Activated T-cell treated with anti-CD3 and anti-CD28 coated beads, Interleukin-2, amount 50 U/mL, for 24 hours (primary cell): ENCODE results near the gene MVP.
"Not testable (repeated sequence)": the region's sequence is repeated elsewhere in the genome, so short reads cannot be mapped to it uniquely, and the experiment has no call there.

Experiments used
- DNase-seq: peaks from one replicate; pipeline ENCODE4 v3.0.0-alpha.2; 2020
- H3K27ac Mint-ChIP-seq: 2 replicates; pipeline ENCODE4 v1.8.0; 2020; ENCODE audit warnings: mild to moderate bottlenecking, mixed read lengths
- H3K27me3 Mint-ChIP-seq: 2 replicates; pipeline ENCODE4 v1.8.0; 2020; ENCODE audit warnings: mixed read lengths
- H3K36me3 Mint-ChIP-seq: 2 replicates; pipeline ENCODE4 v1.8.0; 2020; ENCODE audit warnings: low read depth, mixed read lengths
- H3K4me1 Mint-ChIP-seq: 2 replicates; pipeline ENCODE4 v1.8.0; 2020; ENCODE audit warnings: low read depth, mixed read lengths
- H3K4me3 Mint-ChIP-seq: 2 replicates; pipeline ENCODE4 v1.8.0; 2020; ENCODE audit warnings: mild to moderate bottlenecking, moderate library complexity, mixed read lengths
- H3K9me3 Mint-ChIP-seq: 2 replicates; pipeline ENCODE4 v1.8.0; 2020; ENCODE audit warnings: mixed read lengths

MVP gene

DNA sequence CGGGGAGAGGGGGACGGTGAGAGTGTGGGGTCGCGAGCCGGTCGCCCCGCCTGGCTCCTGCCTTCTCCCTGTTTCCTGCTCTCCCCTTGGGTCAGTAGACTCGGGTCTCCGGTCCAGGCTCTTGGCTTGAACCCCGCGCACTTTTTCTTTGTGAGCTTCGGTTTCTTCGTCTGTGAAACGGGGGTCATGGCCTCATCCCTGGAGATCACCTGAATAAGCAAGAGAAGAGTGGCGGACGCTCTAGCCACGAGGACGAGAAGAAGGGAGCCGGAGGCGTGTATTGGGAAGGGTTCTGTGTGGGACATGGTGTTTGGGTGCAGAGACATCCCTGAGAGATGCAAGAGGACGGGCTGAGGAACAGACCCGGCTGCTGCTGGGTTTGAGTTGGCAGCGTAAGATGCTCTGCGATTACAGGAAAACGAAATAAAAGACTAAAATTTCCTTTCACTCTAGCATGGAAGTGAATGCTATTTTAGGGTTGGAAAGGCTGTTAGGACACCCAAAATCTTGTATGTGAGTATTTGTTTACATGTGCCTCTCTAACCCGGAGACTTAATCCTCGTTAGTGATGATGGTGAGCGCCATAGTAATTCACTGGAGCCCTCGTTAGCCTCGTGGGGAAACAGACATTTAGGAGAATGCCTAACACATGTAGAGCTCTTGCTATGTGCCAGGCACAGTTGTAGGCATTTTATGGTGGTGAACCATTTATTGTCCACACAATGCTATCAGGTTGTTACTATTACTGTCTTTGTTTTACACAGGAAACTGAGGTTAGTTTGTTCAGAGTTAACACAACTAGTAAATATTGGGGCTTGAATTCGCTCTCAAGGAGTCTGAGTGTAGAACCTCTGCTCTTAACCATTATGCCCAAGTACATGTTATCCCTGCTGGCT lies 29.1 kb upstream of the MVP start:
- no peaks in the 10 kb centered on the region for H3K9me3 Mint-ChIP-seq
- H3K4me1 Mint-ChIP-seq, result peaks cover 38% of the 10 kb centered on the region
- no peaks in the 10 kb centered on the region for H3K27me3 Mint-ChIP-seq
- peaks cover 57% of the 10 kb centered on the region for H3K36me3 Mint-ChIP-seq
- H3K27ac Mint-ChIP-seq, result peak overlapping the region; percentile 99
- peak overlapping the region; percentile 100 for H3K4me3 Mint-ChIP-seq
- no peak for DNase-seq

- peaks cover 38% of the 10 kb centered on the region for H3K4me1 Mint-ChIP-seq
- no peaks in the 10 kb centered on the region for H3K9me3 Mint-ChIP-seq
- DNase-seq, result no peak
- H3K36me3 Mint-ChIP-seq, result peaks cover 67% of the 10 kb centered on the region
- H3K27me3 Mint-ChIP-seq, result no peaks in the 10 kb centered on the region
- H3K4me3 Mint-ChIP-seq, result peak overlapping the region; percentile 100
- peak overlapping the region; percentile 99 for H3K27ac Mint-ChIP-seq
Measured at GRCh38 chr16:29791845-29792807, 28.1 kb upstream of the MVP start.

- Mint-ChIP-seq H3K4me3 (peak overlapping the region; percentile 100), H3K27ac (peak overlapping the region; percentile 38), H3K36me3 (peaks cover 77% of the 10 kb centered on the region)
Measured at GRCh38 chr16:29793153-29793552, 27.1 kb upstream of the MVP start.

DNA sequence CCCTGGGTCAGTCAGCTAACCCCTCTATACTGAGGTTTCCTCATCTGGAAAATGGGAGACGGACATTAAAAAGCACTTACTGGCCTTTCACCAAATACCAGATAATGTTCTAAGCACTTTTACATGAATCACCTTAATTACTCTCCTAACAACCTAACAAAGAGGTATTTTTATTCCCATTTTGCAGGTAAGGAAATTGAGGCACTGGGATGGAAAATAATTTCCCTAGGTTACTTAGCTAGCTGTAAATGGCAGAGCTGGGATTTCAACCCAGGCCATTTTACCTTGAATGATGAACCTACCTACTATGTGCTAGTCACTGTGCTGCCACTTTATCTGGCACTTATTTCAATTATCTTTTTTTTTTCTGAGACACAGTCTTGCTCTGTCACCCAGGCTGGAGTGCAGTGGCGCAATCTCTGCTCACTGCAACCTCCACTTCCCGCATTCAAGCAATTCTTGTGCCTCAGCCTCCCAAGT lies 26.0 kb upstream of the MVP start:
- H3K27me3 Mint-ChIP-seq, result no peaks in the 10 kb centered on the region
- H3K36me3 Mint-ChIP-seq, result peaks cover 88% of the 10 kb centered on the region
- no peak for DNase-seq
- H3K9me3 Mint-ChIP-seq, result no peaks in the 10 kb centered on the region
- H3K27ac Mint-ChIP-seq, result no peak overlapping the region
- H3K4me1 Mint-ChIP-seq, result peaks cover 35% of the 10 kb centered on the region
- H3K4me3 Mint-ChIP-seq, result no peak overlapping the region

More at GRCh38 chr16:29793153-29793552, 27.1 kb upstream of the MVP start:
- not testable (repeated sequence) for H3K9me3 Mint-ChIP-seq, H3K27me3 Mint-ChIP-seq, DNase-seq
- peaks cover 38% of the 10 kb centered on the region for H3K4me1 Mint-ChIP-seq

DNA sequence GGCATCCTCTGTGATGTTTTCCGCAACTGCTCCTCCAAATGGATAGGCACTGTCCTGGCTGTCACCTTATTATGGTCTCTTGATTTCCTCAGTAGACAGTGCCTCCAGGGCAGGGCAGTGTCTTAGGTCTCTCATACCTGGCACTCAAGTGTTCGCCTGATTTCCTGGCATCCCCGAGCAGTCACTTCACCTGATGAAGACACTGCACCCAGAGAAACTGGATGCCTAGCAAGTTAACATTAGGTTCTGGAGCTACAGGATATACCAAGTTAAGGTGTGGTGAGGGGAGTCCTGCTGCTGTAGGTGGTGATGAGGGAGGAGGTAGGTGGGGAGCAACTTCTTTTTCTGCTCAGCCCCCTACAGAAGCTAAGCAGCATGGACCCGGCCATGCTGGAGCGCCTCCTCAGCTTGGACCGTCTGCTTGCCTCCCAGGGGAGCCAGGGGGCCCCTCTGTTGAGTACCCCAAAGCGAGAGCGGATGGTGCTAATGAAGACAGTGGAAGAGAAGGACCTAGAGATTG lies 17.8 kb upstream of the MVP start:
- no peak overlapping the region for H3K4me3 Mint-ChIP-seq
- peak overlapping the region; percentile 74 for H3K27ac Mint-ChIP-seq
- peaks cover 76% of the 10 kb centered on the region for H3K36me3 Mint-ChIP-seq
- DNase-seq, result no peak
- peaks cover 19% of the 10 kb centered on the region for H3K4me1 Mint-ChIP-seq
- H3K9me3 Mint-ChIP-seq, result no peaks in the 10 kb centered on the region
- no peaks in the 10 kb centered on the region for H3K27me3 Mint-ChIP-seq

- no peaks in the 10 kb centered on the region for H3K27me3 Mint-ChIP-seq
- no peak for DNase-seq
- H3K4me3 Mint-ChIP-seq, result peak overlapping the region; percentile 91
- H3K9me3 Mint-ChIP-seq, result no peaks in the 10 kb centered on the region
- peak overlapping the region; percentile 99 for H3K27ac Mint-ChIP-seq
- peaks cover 29% of the 10 kb centered on the region for H3K4me1 Mint-ChIP-seq
- H3K36me3 Mint-ChIP-seq, result peaks cover 76% of the 10 kb centered on the region
Measured at GRCh38 chr16:29804020-29804419, 16.2 kb upstream of the MVP start.

- H3K27me3 Mint-ChIP-seq, result no peaks in the 10 kb centered on the region
- peak overlapping the region; percentile 99 for H3K27ac Mint-ChIP-seq
- no peaks in the 10 kb centered on the region for H3K9me3 Mint-ChIP-seq
- peaks cover 75% of the 10 kb centered on the region for H3K36me3 Mint-ChIP-seq
- peak; percentile 59 for DNase-seq
- H3K4me3 Mint-ChIP-seq, result peak overlapping the region; percentile 91
- H3K4me1 Mint-ChIP-seq, result peaks cover 31% of the 10 kb centered on the region
Measured at GRCh38 chr16:29804455-29805231, 15.6 kb upstream of the MVP start.

DNA sequence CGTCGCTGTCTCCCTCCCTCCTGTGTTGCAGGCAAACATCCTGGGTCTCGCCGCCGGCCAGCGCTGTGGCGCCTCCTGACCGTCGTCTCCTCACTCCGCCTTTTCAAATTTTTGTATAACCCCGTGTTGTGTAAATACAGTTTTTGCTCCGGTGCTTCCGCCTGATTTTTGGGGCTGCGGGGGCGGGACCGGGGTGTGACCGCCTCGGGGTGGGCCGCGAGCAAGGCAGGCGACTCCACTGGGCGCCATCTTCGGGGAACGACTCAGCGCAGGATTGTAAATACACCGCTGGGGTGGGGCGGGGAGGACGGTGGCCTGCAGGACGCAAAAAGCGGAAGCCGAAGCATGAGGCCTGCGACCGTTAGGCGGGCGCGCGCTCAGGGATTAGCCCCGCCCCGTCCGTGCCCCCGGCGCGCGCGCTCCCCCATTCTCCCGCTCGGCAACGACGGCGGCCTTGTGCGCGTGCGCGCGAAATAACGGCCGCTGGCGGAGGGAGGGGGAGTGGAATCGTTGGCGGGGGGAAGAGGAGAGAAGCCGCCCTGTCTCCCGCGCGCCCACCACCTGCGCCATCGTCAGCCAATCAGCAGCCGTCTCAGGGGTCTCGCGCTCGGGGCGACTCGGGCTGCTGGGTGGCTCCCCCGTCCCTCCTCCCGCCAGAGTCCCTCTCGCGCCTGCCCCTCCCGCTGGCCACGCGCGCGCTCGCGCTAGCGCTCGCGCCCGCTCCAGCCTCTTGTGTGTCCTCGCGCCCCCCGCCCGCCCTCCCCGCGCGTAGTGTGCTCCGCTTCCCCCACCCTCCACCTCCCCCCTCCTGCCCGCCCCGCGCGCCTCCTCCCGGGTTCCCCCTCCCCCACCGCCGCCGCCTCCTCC lies 14.8 kb upstream of the MVP start:
- Mint-ChIP-seq H3K4me1 (peaks cover 39% of the 10 kb centered on the region), H3K27me3 (no peaks in the 10 kb centered on the region), H3K36me3 (peaks cover 76% of the 10 kb centered on the region), H3K27ac (peak overlapping the region; percentile 99), H3K4me3 (peak overlapping the region; percentile 91), H3K9me3 (no peaks in the 10 kb centered on the region)
- DNase-seq, result peak; percentile 98

GRCh38 chr16:29806099-29806579 lies 14.1 kb upstream of the MVP start, which contains the start of gene MAZ:
TSS of gene MAZ (plus strand) at chr16:29806529. CDS start at chr16:29806702, 173 bp downstream.
- peak within 1 kb of the TSS; percentile 99 for H3K27ac Mint-ChIP-seq
- no peak for DNase-seq
- H3K4me1 Mint-ChIP-seq, result peaks cover 46% of the 10 kb centered on the region
- no peaks in the 10 kb centered on the region for H3K9me3 Mint-ChIP-seq
- no peaks in the 10 kb centered on the region for H3K27me3 Mint-ChIP-seq
- H3K4me3 Mint-ChIP-seq, result peak within 1 kb of the TSS; percentile 98
- H3K36me3 Mint-ChIP-seq, result peaks cover 76% of the 10 kb centered on the region

DNA sequence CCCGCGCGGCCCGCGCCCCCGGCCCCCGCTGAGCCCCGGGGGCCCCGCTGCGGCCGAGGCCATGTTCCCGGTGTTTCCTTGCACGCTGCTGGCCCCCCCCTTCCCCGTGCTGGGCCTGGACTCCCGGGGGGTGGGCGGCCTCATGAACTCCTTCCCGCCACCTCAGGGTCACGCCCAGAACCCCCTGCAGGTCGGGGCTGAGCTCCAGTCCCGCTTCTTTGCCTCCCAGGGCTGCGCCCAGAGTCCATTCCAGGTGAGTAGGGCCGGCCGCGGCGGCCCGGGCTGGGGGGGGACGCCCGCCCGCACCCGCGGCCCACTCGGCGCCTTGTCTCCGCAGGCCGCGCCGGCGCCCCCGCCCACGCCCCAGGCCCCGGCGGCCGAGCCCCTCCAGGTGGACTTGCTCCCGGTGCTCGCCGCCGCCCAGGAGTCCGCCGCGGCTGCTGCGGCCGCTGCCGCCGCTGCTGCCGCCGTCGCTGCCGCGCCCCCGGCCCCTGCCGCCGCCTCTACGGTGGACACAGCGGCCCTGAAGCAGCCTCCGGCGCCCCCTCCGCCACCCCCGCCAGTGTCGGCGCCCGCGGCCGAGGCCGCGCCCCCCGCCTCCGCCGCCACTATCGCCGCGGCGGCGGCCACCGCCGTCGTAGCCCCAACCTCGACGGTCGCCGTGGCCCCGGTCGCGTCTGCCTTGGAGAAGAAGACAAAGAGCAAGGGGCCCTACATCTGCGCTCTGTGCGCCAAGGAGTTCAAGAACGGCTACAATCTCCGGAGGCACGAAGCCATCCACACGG lies 13.4 kb upstream of the MVP start:
- H3K27ac Mint-ChIP-seq, result peak overlapping the region; percentile 99
- peaks cover 53% of the 10 kb centered on the region for H3K4me1 Mint-ChIP-seq
- H3K4me3 Mint-ChIP-seq, result peak overlapping the region; percentile 98
- DNase-seq, result peak; percentile 83
- H3K9me3 Mint-ChIP-seq, result no peaks in the 10 kb centered on the region
- H3K36me3 Mint-ChIP-seq, result peaks cover 69% of the 10 kb centered on the region
- no peaks in the 10 kb centered on the region for H3K27me3 Mint-ChIP-seq

DNA sequence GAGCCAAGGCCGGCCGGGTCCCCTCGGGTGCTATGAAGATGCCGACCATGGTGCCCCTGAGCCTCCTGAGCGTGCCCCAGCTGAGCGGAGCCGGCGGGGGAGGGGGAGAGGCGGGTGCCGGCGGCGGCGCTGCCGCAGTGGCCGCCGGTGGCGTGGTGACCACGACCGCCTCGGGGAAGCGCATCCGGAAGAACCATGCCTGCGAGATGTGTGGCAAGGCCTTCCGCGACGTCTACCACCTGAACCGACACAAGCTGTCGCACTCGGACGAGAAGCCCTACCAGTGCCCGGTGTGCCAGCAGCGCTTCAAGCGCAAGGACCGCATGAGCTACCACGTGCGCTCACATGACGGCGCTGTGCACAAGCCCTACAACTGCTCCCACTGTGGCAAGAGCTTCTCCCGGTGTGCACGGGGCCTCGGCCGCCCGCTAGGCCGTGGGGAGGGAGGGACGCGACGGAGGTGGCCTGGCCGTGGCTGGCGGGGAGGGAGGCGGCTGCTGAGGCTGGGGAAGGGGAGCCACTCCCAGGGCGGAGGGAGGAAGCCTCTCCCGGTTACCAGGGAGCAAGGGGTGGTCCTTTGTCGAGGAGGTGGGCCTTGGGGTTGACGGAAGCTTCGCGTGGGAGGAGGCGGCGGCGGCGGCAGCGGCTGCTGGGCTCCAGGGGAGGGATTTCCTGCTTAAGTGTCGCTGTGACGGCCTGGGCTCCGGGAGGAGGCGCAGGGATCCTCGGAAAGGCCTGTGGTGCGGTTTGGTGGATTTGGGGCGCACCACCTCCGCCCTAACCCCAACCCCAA lies 12.6 kb upstream of the MVP start:
- Mint-ChIP-seq H3K27ac (peak overlapping the region; percentile 99), H3K9me3 (no peaks in the 10 kb centered on the region), H3K27me3 (peaks cover 2% of the 10 kb centered on the region), H3K36me3 (peaks cover 64% of the 10 kb centered on the region), H3K4me3 (peak overlapping the region; percentile 98), H3K4me1 (peaks cover 58% of the 10 kb centered on the region)
- peak; percentile 93 for DNase-seq
